Fibroblast of lung (primary cell): ENCODE measurements around the gene POLR2E.

Experiments used
- EZH2 ChIP-seq: IDR thresholded peaks from 2 replicates; pipeline ENCODE4 v1.5.1; 2012; ENCODE audit warnings: low read length, control low read depth, mild to moderate bottlenecking; ENCODE audit errors: missing control alignments
- TF ChIP-seq, protein P1 (sequence below), 2 donors: IDR thresholded peaks in 1 of 2; conservative IDR thresholded peaks in 1 of 2; 1 replicate in 1 of 2; 2 replicates in 1 of 2; pipeline ENCODE4 v1.5.1; 2011 to 2012; ENCODE audit warnings: low read length in 2 of 2, control low read depth in 1 of 2, inconsistent platforms in 1 of 2, low read depth in 1 of 2, mild to moderate bottlenecking in 1 of 2

DNA sequence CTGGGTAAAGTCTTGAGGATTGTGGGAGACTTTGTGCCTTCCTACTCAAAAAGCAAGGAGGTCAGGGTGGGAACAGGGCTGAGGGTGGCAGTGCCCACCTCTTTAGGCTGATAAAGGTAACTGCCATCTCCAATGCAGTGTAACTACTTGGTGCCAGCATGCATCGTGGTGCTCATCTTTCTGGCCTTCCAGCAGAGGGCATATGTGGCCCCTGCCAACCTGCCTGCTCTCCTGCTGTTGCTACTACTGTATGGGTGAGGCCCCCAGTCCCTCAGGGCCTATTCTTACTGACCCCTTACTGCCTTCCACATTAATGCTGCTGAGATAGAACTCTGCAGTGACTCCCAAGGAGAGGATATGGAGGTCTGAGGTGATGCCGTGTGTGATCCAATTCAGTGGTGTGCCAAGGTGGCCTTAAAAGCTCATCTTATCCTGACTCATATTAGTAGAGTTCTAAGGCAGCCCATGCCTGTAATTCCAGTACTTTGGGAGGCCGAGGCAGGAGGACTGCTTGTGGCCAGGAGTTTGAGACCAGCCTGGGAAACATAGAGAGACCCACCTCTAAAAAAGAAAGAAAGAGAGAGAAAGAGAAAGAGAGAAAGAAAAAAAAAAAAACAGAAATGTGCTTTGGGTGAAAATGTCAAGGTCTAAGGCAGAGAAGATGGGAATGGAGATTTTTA lies 37.9 kb downstream of the POLR2E start:
- TF ChIP-seq, protein P1, sequence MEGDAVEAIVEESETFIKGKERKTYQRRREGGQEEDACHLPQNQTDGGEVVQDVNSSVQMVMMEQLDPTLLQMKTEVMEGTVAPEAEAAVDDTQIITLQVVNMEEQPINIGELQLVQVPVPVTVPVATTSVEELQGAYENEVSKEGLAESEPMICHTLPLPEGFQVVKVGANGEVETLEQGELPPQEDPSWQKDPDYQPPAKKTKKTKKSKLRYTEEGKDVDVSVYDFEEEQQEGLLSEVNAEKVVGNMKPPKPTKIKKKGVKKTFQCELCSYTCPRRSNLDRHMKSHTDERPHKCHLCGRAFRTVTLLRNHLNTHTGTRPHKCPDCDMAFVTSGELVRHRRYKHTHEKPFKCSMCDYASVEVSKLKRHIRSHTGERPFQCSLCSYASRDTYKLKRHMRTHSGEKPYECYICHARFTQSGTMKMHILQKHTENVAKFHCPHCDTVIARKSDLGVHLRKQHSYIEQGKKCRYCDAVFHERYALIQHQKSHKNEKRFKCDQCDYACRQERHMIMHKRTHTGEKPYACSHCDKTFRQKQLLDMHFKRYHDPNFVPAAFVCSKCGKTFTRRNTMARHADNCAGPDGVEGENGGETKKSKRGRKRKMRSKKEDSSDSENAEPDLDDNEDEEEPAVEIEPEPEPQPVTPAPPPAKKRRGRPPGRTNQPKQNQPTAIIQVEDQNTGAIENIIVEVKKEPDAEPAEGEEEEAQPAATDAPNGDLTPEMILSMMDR (conservative IDR thresholded peaks at IDR 0.05 in 1 of 2, IDR thresholded peaks at IDR 0.05 in 1 of 2; ENCODE audit: low read depth in 1 of 2, low read length in 2 of 2): no peak
- no peak for TF ChIP-seq EZH2
